22Rv1 (cell line): ENCODE measurements around the gene ELAVL4.

ENCODE experiments used
- CTCF ChIP-seq: fragments of 450-650 bp; IDR thresholded peaks from 2 replicates; pipeline ENCODE4 v1.5.1; 2017; ENCODE audit warnings: mild to moderate bottlenecking
- ZFX ChIP-seq: fragments of 450-650 bp; IDR thresholded peaks from 2 replicates; pipeline ENCODE4 v1.6.1; 2017; ENCODE audit warnings: antibody characterized with exemption, borderline replicate concordance

GRCh38 chr1:50179639-50180038 lies 70.9 kb downstream of the ELAVL4 start:
- TF ChIP-seq CTCF: no peak
- no peak for TF ChIP-seq ZFX
